Measurements from ENCODE around the gene NEDD4L.

Gene NEDD4L

DNA sequence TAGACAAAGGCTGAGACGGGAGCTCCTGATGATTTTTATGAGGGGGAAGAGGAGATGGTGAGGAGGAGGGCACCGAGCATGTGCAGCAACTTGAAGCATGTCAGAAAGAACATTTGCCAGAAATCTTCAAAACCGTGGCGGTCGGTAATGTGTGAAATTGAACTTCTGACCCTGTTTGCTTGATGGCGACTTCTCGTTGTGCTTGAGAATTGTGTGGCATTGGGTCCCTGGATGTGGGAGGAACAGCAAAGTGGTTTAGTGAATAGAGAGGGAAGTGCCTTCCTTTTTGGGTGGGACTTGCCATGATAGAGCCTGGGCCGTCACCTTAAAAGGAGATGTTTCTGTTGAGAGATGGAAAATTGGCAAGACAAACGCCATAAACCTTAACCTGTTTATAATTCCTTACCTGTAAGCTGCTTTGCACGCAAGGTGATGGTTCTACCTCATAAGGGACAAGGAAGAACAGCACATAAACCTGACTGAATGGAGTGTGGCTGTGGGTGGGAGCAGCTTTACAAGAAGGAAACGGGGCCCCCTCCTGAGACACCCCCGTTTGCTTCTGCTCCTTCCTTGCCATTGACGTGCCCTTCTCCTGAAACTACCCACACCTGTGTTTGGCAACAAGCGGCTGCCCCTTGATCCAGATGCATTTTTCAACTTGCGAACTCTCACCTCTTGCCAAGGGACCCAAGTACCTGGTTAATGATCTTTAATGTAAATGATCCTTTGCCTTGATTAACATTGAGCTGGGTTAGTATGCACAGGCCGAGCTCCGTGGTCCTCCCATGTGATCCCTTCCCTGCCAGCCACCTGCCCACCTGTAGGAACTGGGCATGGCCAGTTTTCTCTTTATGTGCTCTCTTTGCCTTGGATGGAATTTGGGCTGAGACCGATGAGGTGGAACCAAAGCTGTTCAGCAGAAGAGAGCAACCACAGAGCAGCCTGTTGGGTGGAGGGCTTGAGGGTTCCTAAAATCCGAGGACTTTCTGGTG, 153.2 kb downstream of the NEDD4L start:
- Histone ChIP-seq H3K9me3 (ENCODE audit: insufficient read depth, low read length) (no peaks in the 10 kb centered on the region), H3K27ac (ENCODE audit: low read depth, low read length) (no peak overlapping the region), H3K4me3 (ENCODE audit: insufficient read depth, low read length, poor library complexity, severe bottlenecking) (no peak overlapping the region), H3K9me2 (replicated peaks; ENCODE audit: insufficient read depth, low read length) (no peaks in the 10 kb centered on the region), H3F3A (ENCODE audit: insufficient read depth) (no peaks in the 10 kb centered on the region), H3K36me3 (ENCODE audit: low read length) (no peaks in the 10 kb centered on the region), H3K79me2 (ENCODE audit: insufficient read depth, low read length) (no peaks in the 10 kb centered on the region), H3K9ac (ENCODE audit: low read length) (no peak overlapping the region), H2AFZ (ENCODE audit: low read depth, low read length, severe bottlenecking) (no peak overlapping the region), H4K20me1 (ENCODE audit: low read depth, low read length) (no peaks in the 10 kb centered on the region), H3K4me2 (ENCODE audit: low read depth, low read length, poor library complexity, severe bottlenecking) (no peak overlapping the region), H3K27me3 (ENCODE audit: low read length) (no peaks in the 10 kb centered on the region)
- TF ChIP-seq, protein P1, sequence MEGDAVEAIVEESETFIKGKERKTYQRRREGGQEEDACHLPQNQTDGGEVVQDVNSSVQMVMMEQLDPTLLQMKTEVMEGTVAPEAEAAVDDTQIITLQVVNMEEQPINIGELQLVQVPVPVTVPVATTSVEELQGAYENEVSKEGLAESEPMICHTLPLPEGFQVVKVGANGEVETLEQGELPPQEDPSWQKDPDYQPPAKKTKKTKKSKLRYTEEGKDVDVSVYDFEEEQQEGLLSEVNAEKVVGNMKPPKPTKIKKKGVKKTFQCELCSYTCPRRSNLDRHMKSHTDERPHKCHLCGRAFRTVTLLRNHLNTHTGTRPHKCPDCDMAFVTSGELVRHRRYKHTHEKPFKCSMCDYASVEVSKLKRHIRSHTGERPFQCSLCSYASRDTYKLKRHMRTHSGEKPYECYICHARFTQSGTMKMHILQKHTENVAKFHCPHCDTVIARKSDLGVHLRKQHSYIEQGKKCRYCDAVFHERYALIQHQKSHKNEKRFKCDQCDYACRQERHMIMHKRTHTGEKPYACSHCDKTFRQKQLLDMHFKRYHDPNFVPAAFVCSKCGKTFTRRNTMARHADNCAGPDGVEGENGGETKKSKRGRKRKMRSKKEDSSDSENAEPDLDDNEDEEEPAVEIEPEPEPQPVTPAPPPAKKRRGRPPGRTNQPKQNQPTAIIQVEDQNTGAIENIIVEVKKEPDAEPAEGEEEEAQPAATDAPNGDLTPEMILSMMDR (IDR thresholded peaks at IDR 0.05; ENCODE audit: insufficient read depth, low read length, poor library complexity, severe bottlenecking): no peak
- TF ChIP-seq EZH2phosphoT487 (conservative IDR thresholded peaks at IDR 0.05; ENCODE audit: low read length): no peak

DNA sequence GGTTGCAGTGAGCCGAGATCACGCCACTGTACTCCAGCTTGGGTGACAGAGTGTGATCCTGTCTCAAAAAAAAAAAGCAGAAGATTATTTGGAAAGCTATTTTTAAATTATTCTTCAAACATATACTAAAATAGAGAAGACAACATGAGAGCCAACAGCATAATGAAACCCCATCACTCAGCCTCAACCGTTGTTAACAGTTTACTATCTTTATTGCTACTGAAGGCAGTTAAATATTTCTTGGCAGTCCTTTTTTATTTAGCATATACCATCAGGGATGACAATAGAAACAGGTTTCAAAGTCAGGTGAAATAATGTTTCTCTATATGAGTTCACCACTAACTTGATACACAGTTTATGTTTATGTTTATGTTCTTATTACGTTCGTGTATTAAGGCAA, 157.2 kb downstream of the NEDD4L start:
- no peak overlapping the region for H3K4me2 ChIP-seq (ENCODE audit: low read depth, low read length, poor library complexity, severe bottlenecking)
- no peaks in the 10 kb centered on the region for H3F3A ChIP-seq (ENCODE audit: insufficient read depth)
- H3K27ac ChIP-seq (ENCODE audit: low read depth, low read length): no peak overlapping the region
- H4K20me1 ChIP-seq (ENCODE audit: low read depth, low read length): no peaks in the 10 kb centered on the region
- H3K79me2 ChIP-seq (ENCODE audit: insufficient read depth, low read length): no peaks in the 10 kb centered on the region
- TF ChIP-seq, protein P1 (IDR thresholded peaks at IDR 0.05; ENCODE audit: insufficient read depth, low read length, poor library complexity, severe bottlenecking): no peak
- no peak for TF ChIP-seq EZH2phosphoT487 (conservative IDR thresholded peaks at IDR 0.05; ENCODE audit: low read length)
- H3K9me3 ChIP-seq (ENCODE audit: insufficient read depth, low read length): no peaks in the 10 kb centered on the region
- H3K27me3 ChIP-seq (ENCODE audit: low read length): no peaks in the 10 kb centered on the region
- H2AFZ ChIP-seq (ENCODE audit: low read depth, low read length, severe bottlenecking): no peak overlapping the region
- H3K9me2 ChIP-seq (replicated peaks; ENCODE audit: insufficient read depth, low read length): no peaks in the 10 kb centered on the region
- no peaks in the 10 kb centered on the region for H3K36me3 ChIP-seq (ENCODE audit: low read length)
- H3K4me3 ChIP-seq (ENCODE audit: insufficient read depth, low read length, poor library complexity, severe bottlenecking): no peak overlapping the region
- no peak overlapping the region for H3K9ac ChIP-seq (ENCODE audit: low read length)

DNA sequence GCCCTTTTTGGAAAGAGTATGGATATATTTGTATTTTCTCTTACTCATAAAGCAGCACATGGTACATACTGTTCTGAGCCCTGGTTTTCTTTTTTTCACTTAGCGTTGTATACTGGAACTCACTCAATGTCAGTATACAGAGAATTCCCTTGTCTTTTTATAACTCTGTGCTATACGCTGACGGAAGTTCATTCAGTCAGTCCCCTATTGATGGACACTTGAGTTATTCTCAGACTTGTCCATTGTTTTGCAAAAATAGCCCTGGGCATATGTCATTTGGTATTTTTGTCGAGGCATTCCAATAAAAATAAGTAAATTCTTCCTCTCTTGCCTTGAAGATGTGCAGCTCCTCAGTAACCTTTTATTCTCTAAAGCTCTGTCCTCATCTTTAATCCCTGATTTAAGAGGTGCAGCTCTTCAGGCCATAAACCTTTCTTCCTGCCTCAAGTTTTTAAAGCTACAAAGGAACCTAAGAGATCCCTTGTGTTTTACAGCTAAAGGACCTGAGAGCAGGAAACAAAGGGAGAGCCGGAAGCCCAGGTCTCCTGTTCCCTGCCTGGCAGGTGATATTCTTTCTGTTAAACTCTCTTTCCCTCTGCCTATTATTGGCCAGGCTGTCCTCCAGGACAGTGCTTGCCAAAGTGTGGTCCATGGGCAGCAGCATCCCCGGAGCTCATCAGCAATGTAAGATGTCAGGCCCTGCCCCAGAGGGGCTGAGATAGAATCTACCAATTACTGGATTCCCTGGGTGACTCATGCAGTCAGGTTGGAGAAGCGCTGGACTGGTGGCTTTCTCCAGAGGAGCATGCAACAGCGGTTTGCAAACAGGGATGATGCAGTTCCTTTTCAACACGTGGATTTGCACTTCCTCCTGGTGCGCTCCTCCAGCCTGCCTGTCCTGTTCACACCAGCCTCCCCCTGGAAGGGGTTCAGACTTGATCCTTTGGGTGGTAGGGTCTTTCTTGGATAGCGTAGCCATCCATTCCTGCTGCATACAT, 158.0 kb downstream of the NEDD4L start:
- Histone ChIP-seq H3K27me3 (ENCODE audit: low read length) (no peaks in the 10 kb centered on the region), H3K9me2 (replicated peaks; ENCODE audit: insufficient read depth, low read length) (no peaks in the 10 kb centered on the region), H3K4me3 (ENCODE audit: insufficient read depth, low read length, poor library complexity, severe bottlenecking) (no peak overlapping the region), H3K4me2 (ENCODE audit: low read depth, low read length, poor library complexity, severe bottlenecking) (no peak overlapping the region), H3F3A (ENCODE audit: insufficient read depth) (no peaks in the 10 kb centered on the region), H2AFZ (ENCODE audit: low read depth, low read length, severe bottlenecking) (no peak overlapping the region), H3K27ac (ENCODE audit: low read depth, low read length) (no peak overlapping the region), H3K79me2 (ENCODE audit: insufficient read depth, low read length) (no peaks in the 10 kb centered on the region), H4K20me1 (ENCODE audit: low read depth, low read length) (no peaks in the 10 kb centered on the region), H3K9me3 (ENCODE audit: insufficient read depth, low read length) (no peaks in the 10 kb centered on the region), H3K36me3 (ENCODE audit: low read length) (no peaks in the 10 kb centered on the region), H3K9ac (ENCODE audit: low read length) (no peak overlapping the region)
- TF ChIP-seq, protein P1 (IDR thresholded peaks at IDR 0.05; ENCODE audit: insufficient read depth, low read length, poor library complexity, severe bottlenecking): no peak
- TF ChIP-seq EZH2phosphoT487 (conservative IDR thresholded peaks at IDR 0.05; ENCODE audit: low read length): no peak
